ENCODE results near the gene FHIP1A.

- no peak for TF ChIP-seq UBTF (CRISPR knock-in tag; IDR thresholded peaks at IDR 0.05)
- TF ChIP-seq CTCF (CRISPR knock-in tag; IDR thresholded peaks at IDR 0.05) = no peak
- no peak for TF ChIP-seq RNF2 (conservative IDR thresholded peaks at IDR 0.05; ENCODE audit: low read depth)
- no peak for TF ChIP-seq KLF6 (CRISPR knock-in tag; IDR thresholded peaks at IDR 0.05)
- no peak for TF ChIP-seq SP2 (CRISPR knock-in tag; IDR thresholded peaks at IDR 0.05)
- TF ChIP-seq SMC3 (IDR thresholded peaks at IDR 0.05; ENCODE audit: low read length) = no peak
- TF ChIP-seq ZNF318 (CRISPR knock-in tag; IDR thresholded peaks at IDR 0.05) = no peak
- TF ChIP-seq EP300 (IDR thresholded peaks at IDR 0.05; ENCODE audit: low read depth in 2 of 2, low read length in 2 of 2) = no peak
- TF ChIP-seq EP300 (CRISPR knock-in tag; IDR thresholded peaks at IDR 0.05; ENCODE audit: borderline replicate concordance) = no peak
- TF ChIP-seq ZBTB4 (CRISPR knock-in tag; IDR thresholded peaks at IDR 0.05; ENCODE audit: borderline replicate concordance) = no peak
- no peak for TF ChIP-seq AHR (CRISPR knock-in tag; IDR thresholded peaks at IDR 0.05)
- TF ChIP-seq SMAD1 (CRISPR knock-in tag; IDR thresholded peaks at IDR 0.05; ENCODE audit: borderline replicate concordance, low read depth) = no peak
These were observed 9.9 kb downstream of the FHIP1A start for GRCh38 chr4:151418856-151419255.

Measured in HepG2 (cell line).